GM21515 (cell line): ENCODE measurements around the gene VARS2.

Experiments used
- ATAC-seq: cut with Tn5 transposase; IDR thresholded peaks from one replicate; pipeline ENCODE4 v1.9.1; 2021; ENCODE audit not compliant: unreplicated experiment

The VARS2 gene

GRCh38 chr6:30928677-30929076, 14.6 kb downstream of the VARS2 start:
- no peak for ATAC-seq

- ATAC-seq: no peak
These were observed 16.5 kb downstream of the VARS2 start for GRCh38 chr6:30930506-30930905.

GRCh38 chr6:30931272-30931671, 17.2 kb downstream of the VARS2 start:
- ATAC-seq: no peak

GRCh38 chr6:30931969-30932645, 18.1 kb downstream of the VARS2 start, which contains the start of gene SFTA2:
SFTA2 (minus strand) TSS chr6:30932170; CDS start chr6:30932096, 74 bp downstream.
- no peak for ATAC-seq

- ATAC-seq: no peak
These were observed 18.8 kb downstream of the VARS2 start for GRCh38 chr6:30932665-30933365.

GRCh38 chr6:30935018-30935417, 21.0 kb downstream of the VARS2 start:
- no peak for ATAC-seq

- no peak for ATAC-seq
These were observed 23.2 kb downstream of the VARS2 start for GRCh38 chr6:30937265-30937664.

- no peak for ATAC-seq
These were observed 24.7 kb downstream of the VARS2 start for GRCh38 chr6:30938730-30939129.

GRCh38 chr6:30939473-30939872, 25.4 kb downstream of the VARS2 start:
- no peak for ATAC-seq

- ATAC-seq: no peak
These were observed 26.4 kb downstream of the VARS2 start, which contains the start of gene MUCL3 for GRCh38 chr6:30940361-30940986. MUCL3 (plus strand) TSS chr6:30940973; CDS start chr6:30941000, 27 bp downstream.

GRCh38 chr6:30942338-30943060, 28.5 kb downstream of the VARS2 start:
- no peak for ATAC-seq

- ATAC-seq: no peak
These were observed 30.0 kb downstream of the VARS2 start for GRCh38 chr6:30944051-30944450.

GRCh38 chr6:30945281-30945680, 31.2 kb downstream of the VARS2 start:
- ATAC-seq: no peak

GRCh38 chr6:30947231-30947630, 33.2 kb downstream of the VARS2 start:
- ATAC-seq: no peak

- ATAC-seq: no peak
These were observed 34.8 kb downstream of the VARS2 start for GRCh38 chr6:30948811-30949210.

- no peak for ATAC-seq
These were observed 38.0 kb downstream of the VARS2 start for GRCh38 chr6:30951907-30952469.

GRCh38 chr6:30954631-30955366, 40.8 kb downstream of the VARS2 start:
- ATAC-seq: no peak

GRCh38 chr6:30955367-30956042, 41.5 kb downstream of the VARS2 start:
- peak; percentile 69 for ATAC-seq

GRCh38 chr6:30957716-30958115, 43.7 kb downstream of the VARS2 start:
- ATAC-seq: no peak
